ENCODE results near the gene ZSCAN4. TPM values are rescaled to one million over a fixed set of nuclear protein-coding genes. Genes with fewer than 3 reads are reported as not detected.

Gene ZSCAN4
- total RNA-seq = not detected in 2 replicates

GRCh38 chr19:57668635-57669034, at the start of gene ZSCAN4:
Gene ZSCAN4 (plus strand): TSS chr19:57668935. CDS start chr19:57676146, 7,211 bp downstream.

GRCh38 chr19:57632987-57633831, 35.5 kb upstream of the ZSCAN4 start, which contains the start of gene ZNF211:
Gene ZNF211 (plus strand): TSS chr19:57633168. CDS start chr19:57633347, 179 bp downstream.

GRCh38 chr19:57708641-57709361, 40.1 kb downstream of the ZSCAN4 start, which contains the start of gene ZNF154:
Gene ZNF154 (minus strand): TSS chr19:57709204. CDS start chr19:57708971, 233 bp downstream.

Other genes starting within 250 kb of the ZSCAN4 start
- gene ZNF749, start 233.6 kb upstream of the ZSCAN4 start, total RNA-seq = 3.1 and 11.3 TPM in 2 replicates
- gene VN1R1, start 211.8 kb upstream of the ZSCAN4 start, total RNA-seq = not detected in 2 replicates
- 10.5 and 15.0 TPM in 2 replicates for gene ZNF772, start 191.4 kb upstream of the ZSCAN4 start, total RNA-seq
- 4.2 and 9.5 TPM in 2 replicates for gene ZNF419, start 181.2 kb upstream of the ZSCAN4 start, total RNA-seq
- 1.7 and 5.9 TPM in 2 replicates for gene ZNF773, start 169.0 kb upstream of the ZSCAN4 start, total RNA-seq
- gene ZNF549, start 141.6 kb upstream of the ZSCAN4 start, total RNA-seq = 0.93 and 1.6 TPM in 2 replicates
- gene ZNF550, start 109.1 kb upstream of the ZSCAN4 start, total RNA-seq = 2.5 and 4.1 TPM in 2 replicates
- gene ZNF416, start 90.0 kb upstream of the ZSCAN4 start, total RNA-seq = 2.9 and 3.0 TPM in 2 replicates
- gene ZIK1, start 84.8 kb upstream of the ZSCAN4 start, total RNA-seq = 2.8 and 3.2 TPM in 2 replicates
- 4.1 and 7.9 TPM in 2 replicates for gene ZNF530, start 69.0 kb upstream of the ZSCAN4 start, total RNA-seq
- gene ZNF134, start 54.7 kb upstream of the ZSCAN4 start, total RNA-seq = 7.3 and 8.6 TPM in 2 replicates
- 4.4 and 6.1 TPM in 2 replicates for gene ZNF211, start 35.8 kb upstream of the ZSCAN4 start, total RNA-seq
- 4.1 and 5.2 TPM in 2 replicates for gene ZNF551, start 13.0 kb downstream of the ZSCAN4 start, total RNA-seq
- gene ZNF154, start 40.3 kb downstream of the ZSCAN4 start, total RNA-seq = 0.33 and 0.34 TPM in 2 replicates
- 2.6 and 3.1 TPM in 2 replicates for gene ZNF671, start 58.7 kb downstream of the ZSCAN4 start, total RNA-seq
- gene ZNF776, start 77.9 kb downstream of the ZSCAN4 start, total RNA-seq = 7.9 and 14.7 TPM in 2 replicates
- gene ZNF586, start 100.7 kb downstream of the ZSCAN4 start, total RNA-seq = 4.8 and 5.1 TPM in 2 replicates
- 4.7 and 7.6 TPM in 2 replicates for gene ZNF552, start 146.0 kb downstream of the ZSCAN4 start, total RNA-seq
- gene ZNF587B, start 161.4 kb downstream of the ZSCAN4 start, total RNA-seq = 10.1 TPM in 2 replicates
- gene ZNF587, start 180.9 kb downstream of the ZSCAN4 start, total RNA-seq = 10.1 and 13.0 TPM in 2 replicates
- 4.9 and 6.5 TPM in 2 replicates for gene ZNF814, start 220.1 kb downstream of the ZSCAN4 start, total RNA-seq
- gene ZNF417, start 247.7 kb downstream of the ZSCAN4 start, total RNA-seq = 3.1 and 5.5 TPM in 2 replicates

Data from mammary microvascular endothelial cell (primary cell).